Activated naive CD4-positive, alpha-beta T cell treated with anti-CD3 and anti-CD28 coated beads, Interleukin-2, amount 50 U/mL, for 72 hours (primary cell): ENCODE measurements around the gene CADM2. TPM values are rescaled to one million over a fixed set of nuclear protein-coding genes. Genes with fewer than 3 reads are reported as not detected.
"Not testable (repeated sequence)": the region's sequence is repeated elsewhere in the genome, so short reads cannot be mapped to it uniquely, and the experiment has no call there.

Experiments
- ATAC-seq, 2 donors: fragments of 150-1000 bp; cut with Tn5 transposase; 2 replicates each; pipeline ENCODE4 v1.10.0; 2021; ENCODE audit warnings: mild to moderate bottlenecking in 2 of 2, moderate library complexity in 2 of 2
- DNase-seq, 2 donors: peaks; one replicate each; pipeline ENCODE4 v3.0.0; 2021 to 2022; ENCODE audit warnings: low spot score in 2 of 2
- H3K27ac Mint-ChIP-seq, 2 donors: one replicate each; pipeline ENCODE4 v1.8.0; 2022; ENCODE audit warnings: mild to moderate bottlenecking in 2 of 2, mixed read lengths in 2 of 2
- H3K36me3 Mint-ChIP-seq, 2 donors: one replicate each; pipeline ENCODE4 v1.8.0; 2022; ENCODE audit warnings: mixed read lengths in 2 of 2
- H3K9me3 Mint-ChIP-seq, 2 donors: one replicate each; pipeline ENCODE4 v1.8.0; 2022; ENCODE audit warnings: mixed read lengths in 2 of 2
- total RNA-seq, 2 donors: library from RNA; stranded (reverse); gene quantifications; one replicate each; pipeline ENCODE4 v1.2.3, GENCODE V29; 2022

Gene CADM2
- total RNA-seq, 2 donors from 2014 or later = not detected

- Mint-ChIP-seq H3K9me3 (peaks cover 0 to 11% of the 10 kb centered on the region in 2 donors), H3K36me3 (peaks cover 0 to 9% of the 10 kb centered on the region in 2 donors), H3K27ac (no peak overlapping the region)
- DNase-seq (no peak), ATAC-seq (no peak)
Observed at GRCh38 chr3:85502148-85502875, 543.5 kb downstream of the CADM2 start.

- peaks cover 0 to 11% of the 10 kb centered on the region in 2 donors for H3K9me3 Mint-ChIP-seq
- H3K36me3 Mint-ChIP-seq, H3K27ac Mint-ChIP-seq, DNase-seq, ATAC-seq: not testable (repeated sequence)
Observed at GRCh38 chr3:85504129-85504784, 545.5 kb downstream of the CADM2 start.

- H3K36me3 Mint-ChIP-seq, H3K27ac Mint-ChIP-seq, DNase-seq, ATAC-seq: not testable (repeated sequence)
- peaks cover 0 to 11% of the 10 kb centered on the region in 2 donors for H3K9me3 Mint-ChIP-seq
Observed at GRCh38 chr3:85504785-85505511, 546.2 kb downstream of the CADM2 start.

GRCh38 chr3:85507052-85507451, 548.3 kb downstream of the CADM2 start:
- not testable (repeated sequence) for H3K27ac Mint-ChIP-seq, H3K36me3 Mint-ChIP-seq, ATAC-seq, DNase-seq
- H3K9me3 Mint-ChIP-seq = peaks cover 3 to 14% of the 10 kb centered on the region in 2 donors

- ATAC-seq (no peak), DNase-seq (no peak)
- Mint-ChIP-seq H3K27ac (no peak overlapping the region), H3K36me3 (peaks cover 0 to 7% of the 10 kb centered on the region in 2 donors), H3K9me3 (peaks cover 3 to 10% of the 10 kb centered on the region in 2 donors)
Observed at GRCh38 chr3:85508659-85509058, 549.9 kb downstream of the CADM2 start.

GRCh38 chr3:85516146-85516545, 557.4 kb downstream of the CADM2 start:
- no peak overlapping the region for H3K27ac Mint-ChIP-seq
- H3K9me3 Mint-ChIP-seq = peaks cover 3% of the 10 kb centered on the region in 2 donors
- DNase-seq (no peak), ATAC-seq (no peak)
- no peaks in the 10 kb centered on the region for H3K36me3 Mint-ChIP-seq

- ATAC-seq (no peak), DNase-seq (no peak)
- Mint-ChIP-seq H3K36me3 (no peaks in the 10 kb centered on the region), H3K27ac (no peak overlapping the region), H3K9me3 (peaks cover 7 to 9% of the 10 kb centered on the region in 2 donors)
Observed at GRCh38 chr3:85524104-85524503, 565.3 kb downstream of the CADM2 start.

GRCh38 chr3:85525264-85525663, 566.5 kb downstream of the CADM2 start:
- H3K9me3 Mint-ChIP-seq = peaks cover 9 to 14% of the 10 kb centered on the region in 2 donors
- no peaks in the 10 kb centered on the region for H3K36me3 Mint-ChIP-seq
- no peak overlapping the region for H3K27ac Mint-ChIP-seq
- ATAC-seq (no peak), DNase-seq (no peak)

GRCh38 chr3:85533586-85533985, 574.8 kb downstream of the CADM2 start:
- ATAC-seq (no peak), DNase-seq (no peak)
- H3K27ac Mint-ChIP-seq = no peak overlapping the region
- H3K9me3 Mint-ChIP-seq = peaks cover 13 to 17% of the 10 kb centered on the region in 2 donors
- H3K36me3 Mint-ChIP-seq = no peaks in the 10 kb centered on the region

- Mint-ChIP-seq H3K36me3 (no peaks in the 10 kb centered on the region), H3K27ac (no peak overlapping the region), H3K9me3 (peaks cover 10 to 13% of the 10 kb centered on the region in 2 donors)
- no peak for DNase-seq
- no peak for ATAC-seq
Observed at GRCh38 chr3:85535517-85535916, 576.7 kb downstream of the CADM2 start.

GRCh38 chr3:85539232-85539631, 580.4 kb downstream of the CADM2 start:
- H3K9me3 Mint-ChIP-seq = peaks cover 6 to 13% of the 10 kb centered on the region in 2 donors
- H3K27ac Mint-ChIP-seq = no peak overlapping the region
- no peaks in the 10 kb centered on the region for H3K36me3 Mint-ChIP-seq
- no peak for DNase-seq
- no peak for ATAC-seq

GRCh38 chr3:85554153-85554552, 595.4 kb downstream of the CADM2 start:
- no peak overlapping the region for H3K27ac Mint-ChIP-seq
- H3K36me3 Mint-ChIP-seq = no peaks in the 10 kb centered on the region
- peaks cover 2 to 4% of the 10 kb centered on the region in 2 donors for H3K9me3 Mint-ChIP-seq
- DNase-seq (no peak), ATAC-seq (no peak)

GRCh38 chr3:85560088-85560785, 601.4 kb downstream of the CADM2 start:
- ATAC-seq = no peak
- Mint-ChIP-seq H3K9me3 (no peaks in the 10 kb centered on the region), H3K27ac (no peak overlapping the region), H3K36me3 (no peaks in the 10 kb centered on the region)
- DNase-seq = no peak

- Mint-ChIP-seq H3K27ac (no peak overlapping the region), H3K9me3 (no peaks in the 10 kb centered on the region), H3K36me3 (no peaks in the 10 kb centered on the region)
- ATAC-seq = no peak
- peak in 1 of 2 donors; percentile 27 for DNase-seq
Observed at GRCh38 chr3:85567071-85567676, 608.4 kb downstream of the CADM2 start.

- H3K9me3 Mint-ChIP-seq = no peaks in the 10 kb centered on the region
Observed at GRCh38 chr3:85570819-85571218, 612.0 kb downstream of the CADM2 start.

GRCh38 chr3:85571835-85572234, 613.0 kb downstream of the CADM2 start:
- Mint-ChIP-seq H3K36me3 (no peaks in the 10 kb centered on the region), H3K9me3 (no peaks in the 10 kb centered on the region), H3K27ac (no peak overlapping the region)
- ATAC-seq = no peak
- DNase-seq = no peak

More at GRCh38 chr3:85570819-85571218, 612.0 kb downstream of the CADM2 start:
- DNase-seq (no peak), ATAC-seq (no peak)
- Mint-ChIP-seq H3K27ac (no peak overlapping the region), H3K36me3 (no peaks in the 10 kb centered on the region)
